NCI-H128 (cell line): ENCODE results near the gene RABGEF1.
"Not testable (repeated sequence)": the region's sequence is repeated elsewhere in the genome, so short reads cannot be mapped to it uniquely, and the experiment has no call there.

Experiments used
- DNase-seq: peaks from one replicate; lab custom pipeline; 2025; ENCODE audit not compliant: unreplicated experiment; lab: John Stamatoyannopoulos, UW

Gene RABGEF1

GRCh38 chr7:66807736-66808135 is 67.2 kb downstream of the RABGEF1 start:
- DNase-seq: no peak

- no peak for DNase-seq
Observed at GRCh38 chr7:66810716-66811115, 70.2 kb downstream of the RABGEF1 start.

GRCh38 chr7:66815186-66815875 is 74.8 kb downstream of the RABGEF1 start:
- DNase-seq: not testable (repeated sequence)

GRCh38 chr7:66815951-66816350 is 75.4 kb downstream of the RABGEF1 start:
- no peak for DNase-seq

- not testable (repeated sequence) for DNase-seq
Observed at GRCh38 chr7:66816658-66817057, 76.1 kb downstream of the RABGEF1 start.

GRCh38 chr7:66817208-66817795 is 76.8 kb downstream of the RABGEF1 start:
- not testable (repeated sequence) for DNase-seq

GRCh38 chr7:66817956-66818355 is 77.4 kb downstream of the RABGEF1 start:
- DNase-seq: not testable (repeated sequence)

GRCh38 chr7:66824041-66824440 is 83.5 kb downstream of the RABGEF1 start:
- DNase-seq: no peak

- DNase-seq: not testable (repeated sequence)
Observed at GRCh38 chr7:66825538-66825937, 85.0 kb downstream of the RABGEF1 start.

GRCh38 chr7:66826649-66827048 is 86.1 kb downstream of the RABGEF1 start:
- no peak for DNase-seq

- not testable (repeated sequence) for DNase-seq
Observed at GRCh38 chr7:66830976-66831375, 90.4 kb downstream of the RABGEF1 start.

GRCh38 chr7:66832531-66833351 is 92.2 kb downstream of the RABGEF1 start:
- DNase-seq: no peak

GRCh38 chr7:66837007-66837406 is 96.5 kb downstream of the RABGEF1 start:
- DNase-seq: no peak

- no peak for DNase-seq
Observed at GRCh38 chr7:66837661-66838060, 97.1 kb downstream of the RABGEF1 start.

- DNase-seq: no peak
Observed at GRCh38 chr7:66839814-66840213, 99.3 kb downstream of the RABGEF1 start.

- DNase-seq: no peak
Observed at GRCh38 chr7:66840316-66840715, 99.8 kb downstream of the RABGEF1 start.

GRCh38 chr7:66841898-66842297 is 101.4 kb downstream of the RABGEF1 start:
- no peak for DNase-seq

- not testable (repeated sequence) for DNase-seq
Observed at GRCh38 chr7:66843492-66843891, 103.0 kb downstream of the RABGEF1 start.

GRCh38 chr7:66844552-66845378 is 104.2 kb downstream of the RABGEF1 start:
- peak; percentile 95 for DNase-seq

GRCh38 chr7:66845379-66846095 is 105.0 kb downstream of the RABGEF1 start:
- DNase-seq: no peak
